Hippocampal formation (tissue), 2 donors: ENCODE data around the gene ZBTB40.

ENCODE experiments used
- DNase-seq, 2 donors: peaks; one replicate each; lab custom pipeline; 2025; lab: John Stamatoyannopoulos, UW

ZBTB40 gene

GRCh38 chr1:22507587-22507986, 55.9 kb downstream of the ZBTB40 start:
- DNase-seq, result no peak

GRCh38 chr1:22508329-22508728, 56.7 kb downstream of the ZBTB40 start:
- DNase-seq, result no peak

GRCh38 chr1:22508991-22509390, 57.3 kb downstream of the ZBTB40 start:
- DNase-seq, result no peak

GRCh38 chr1:22509815-22510214, 58.2 kb downstream of the ZBTB40 start:
- no peak for DNase-seq

- DNase-seq, result no peak
Measured at GRCh38 chr1:22512873-22513272, 61.2 kb downstream of the ZBTB40 start.

GRCh38 chr1:22516906-22517571, 65.4 kb downstream of the ZBTB40 start:
- DNase-seq, result no peak

GRCh38 chr1:22517956-22518355, 66.3 kb downstream of the ZBTB40 start:
- no peak for DNase-seq

GRCh38 chr1:22518379-22518778, 66.7 kb downstream of the ZBTB40 start:
- no peak for DNase-seq

- DNase-seq, result no peak
Measured at GRCh38 chr1:22520871-22521270, 69.2 kb downstream of the ZBTB40 start.

- DNase-seq, result no peak
Measured at GRCh38 chr1:22521692-22522091, 70.0 kb downstream of the ZBTB40 start.

GRCh38 chr1:22522221-22522743, 70.6 kb downstream of the ZBTB40 start:
- no peak for DNase-seq

- no peak for DNase-seq
Measured at GRCh38 chr1:22524481-22524880, 72.8 kb downstream of the ZBTB40 start.

GRCh38 chr1:22525211-22525610, 73.6 kb downstream of the ZBTB40 start:
- no peak for DNase-seq

GRCh38 chr1:22525646-22526045, 74.0 kb downstream of the ZBTB40 start:
- DNase-seq, result no peak

- no peak for DNase-seq
Measured at GRCh38 chr1:22526098-22526497, 74.4 kb downstream of the ZBTB40 start.

GRCh38 chr1:22526677-22527076, 75.0 kb downstream of the ZBTB40 start:
- no peak for DNase-seq

GRCh38 chr1:22527122-22527521, 75.5 kb downstream of the ZBTB40 start:
- no peak for DNase-seq

GRCh38 chr1:22527555-22528296, 76.1 kb downstream of the ZBTB40 start:
- DNase-seq, result no peak

- no peak for DNase-seq
Measured at GRCh38 chr1:22528451-22528850, 76.8 kb downstream of the ZBTB40 start.

- DNase-seq, result no peak
Measured at GRCh38 chr1:22529901-22530621, 78.4 kb downstream of the ZBTB40 start.

GRCh38 chr1:22530715-22531114, 79.1 kb downstream of the ZBTB40 start:
- DNase-seq, result no peak

- no peak for DNase-seq
Measured at GRCh38 chr1:22531251-22531650, 79.6 kb downstream of the ZBTB40 start.
